Pancreas (tissue), 10 donors: Measurements from ENCODE around the gene FBXL17. TPM values are rescaled to one million over a fixed set of nuclear protein-coding genes. Genes with fewer than 3 reads are reported as not detected.

ENCODE experiments used
- ATAC-seq, 4 donors: fragments of 200-7000 bp; cut with Tn5 transposase; one replicate each; pipeline versions ENCODE4 v1.8.0 to v1.9.1; 2020; ENCODE audit warnings: mild to moderate bottlenecking in 4 of 4, moderate library complexity in 4 of 4
- DNase-seq, 6 donors: peaks; one replicate each; pipeline ENCODE4 v3.0.0-alpha.2; 2020
- FAIRE-seq: peaks from 2 replicates; lab custom pipeline; 2012; peaks lifted over from hg19 to GRCh38; lab: Jason Lieb, UNC
- H3K27ac ChIP-seq, 4 donors: fragments of 200-600 bp; sonication (generic); 1 replicate in 3 of 4; 2 replicates in 1 of 4; pipeline versions ENCODE4 v1.5.0 to v1.8.0; 2020
- H3K27me3 ChIP-seq, 4 donors: fragments of 200-600 bp; one replicate each; pipeline ENCODE4 v1.8.0; 2021
- H3K36me3 ChIP-seq, 3 donors: fragments of 200-600 bp; sonication (generic) in 1 of 3; one replicate each; pipeline versions ENCODE4 v1.5.0 to v1.8.0; 2020 to 2021
- H3K4me1 ChIP-seq, 3 donors: fragments of 200-600 bp; one replicate each; pipeline ENCODE4 v1.8.0; 2021
- H3K4me3 ChIP-seq, 4 donors: fragments of 200-600 bp; sonication (generic) in 2 of 4; one replicate each; pipeline versions ENCODE4 v1.5.0 to v1.8.0; 2020 to 2021
- H3K9me3 ChIP-seq, 4 donors: fragments of 200-600 bp; one replicate each; pipeline ENCODE4 v1.8.0; 2021
- WGBS, 2 donors: extraction: QIAGEN DNeasy Blood & Tissue Kit; methylation state at CpG; one replicate each; pipeline ENCODE4 v1.1.7; 2013; 5-methylcytosine and 5-hydroxymethylcytosine counted together
- intact Hi-C, 3 donors: fragments of 100-400 bp; cut with DNase I; formaldehyde crosslinking; loops; one replicate each; pipeline versions ENCODE4 v1.11.1 to v1.14.2; 2022
- polyA plus RNA-seq, 2 donors: library from polyadenylated mRNA; stranded (reverse); fragments of 200-250 nt; gene quantifications; one replicate each; pipeline ENCODE4 v1.2.3, GENCODE V29; 2013
- total RNA-seq, 6 donors: library from RNA; stranded (reverse); fragmentation: NEBNext Ultra II Directional in 4 of 6; extraction: Animal tissue kit (Norgen Biotek cat#: 25700) in 4 of 6; gene quantifications; one replicate each; pipeline versions ENCODE4 v1.2.1 to v1.2.4, GENCODE V29; 2021 to 2023
- TF ChIP-seq, protein P1 (sequence below), 4 donors: fragments of 200-600 bp; sonication (generic) in 3 of 4; IDR thresholded peaks; one replicate each; pipeline versions ENCODE4 v1.5.0 to v1.8.0; 2021; ENCODE audit warnings: antibody characterized with exemption in 4 of 4
- donor health status: healthy with polysubstance abuse.
- donor health status: DM: no; HTN: no; CAD: no; lungs with moderate emphysema.
- donor health status: DM: no; HTN: no; CAD: no.
- donor health status: control.
- donor health status: control.
- donor health status: Bipolar disorder and iron deficiency.
- donor health status: DM: yes; HTN: yes; CAD: no.
- donor health status: DM: no; HTN: no; CAD: no.
- donor health status: DM: no; HTN: no; CAD: no.
- donor health status: DM: yes; HTN: yes; CAD: no.

Gene FBXL17
- total and polyA plus RNA-seq, 8 donors = 4.2 to 11.1 (median 7.3) TPM

DNA sequence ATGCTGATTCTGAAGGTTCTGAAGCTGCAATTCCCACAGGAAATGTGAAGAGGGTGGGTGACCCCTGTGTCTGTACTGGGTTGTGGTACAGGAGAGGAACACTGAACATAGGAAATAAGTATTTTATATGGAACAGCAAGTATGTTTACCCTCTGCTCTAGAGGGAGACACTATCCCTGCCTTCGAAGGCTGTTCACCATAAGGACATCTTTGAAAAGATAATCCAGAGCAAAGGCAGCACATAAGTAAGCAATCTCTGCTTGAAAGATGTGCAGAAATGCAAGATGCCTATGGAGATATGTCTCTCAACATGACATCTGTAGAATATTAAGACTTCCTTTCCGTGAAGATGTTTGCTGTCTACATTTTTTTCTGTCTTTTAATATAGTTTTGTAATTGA, 526.7 kb downstream of the FBXL17 start:
- Histone ChIP-seq H3K27me3 (no peaks in the 10 kb centered on the region), H3K36me3 (no peaks in the 10 kb centered on the region), H3K4me1 (no peaks in the 10 kb centered on the region), H3K27ac (no peak overlapping the region), H3K9me3 (no peaks in the 10 kb centered on the region), H3K4me3 (no peak overlapping the region)
- ATAC-seq (no peak), DNase-seq (no peak), FAIRE-seq (no peak)
- intact Hi-C loops = no loop called here
- TF ChIP-seq, protein P1, sequence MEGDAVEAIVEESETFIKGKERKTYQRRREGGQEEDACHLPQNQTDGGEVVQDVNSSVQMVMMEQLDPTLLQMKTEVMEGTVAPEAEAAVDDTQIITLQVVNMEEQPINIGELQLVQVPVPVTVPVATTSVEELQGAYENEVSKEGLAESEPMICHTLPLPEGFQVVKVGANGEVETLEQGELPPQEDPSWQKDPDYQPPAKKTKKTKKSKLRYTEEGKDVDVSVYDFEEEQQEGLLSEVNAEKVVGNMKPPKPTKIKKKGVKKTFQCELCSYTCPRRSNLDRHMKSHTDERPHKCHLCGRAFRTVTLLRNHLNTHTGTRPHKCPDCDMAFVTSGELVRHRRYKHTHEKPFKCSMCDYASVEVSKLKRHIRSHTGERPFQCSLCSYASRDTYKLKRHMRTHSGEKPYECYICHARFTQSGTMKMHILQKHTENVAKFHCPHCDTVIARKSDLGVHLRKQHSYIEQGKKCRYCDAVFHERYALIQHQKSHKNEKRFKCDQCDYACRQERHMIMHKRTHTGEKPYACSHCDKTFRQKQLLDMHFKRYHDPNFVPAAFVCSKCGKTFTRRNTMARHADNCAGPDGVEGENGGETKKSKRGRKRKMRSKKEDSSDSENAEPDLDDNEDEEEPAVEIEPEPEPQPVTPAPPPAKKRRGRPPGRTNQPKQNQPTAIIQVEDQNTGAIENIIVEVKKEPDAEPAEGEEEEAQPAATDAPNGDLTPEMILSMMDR (IDR thresholded peaks at IDR 0.05) = no peak
- WGBS, 2 donors = 44 to 48% methylated on average over 2 of the region's 2 CpGs

DNA sequence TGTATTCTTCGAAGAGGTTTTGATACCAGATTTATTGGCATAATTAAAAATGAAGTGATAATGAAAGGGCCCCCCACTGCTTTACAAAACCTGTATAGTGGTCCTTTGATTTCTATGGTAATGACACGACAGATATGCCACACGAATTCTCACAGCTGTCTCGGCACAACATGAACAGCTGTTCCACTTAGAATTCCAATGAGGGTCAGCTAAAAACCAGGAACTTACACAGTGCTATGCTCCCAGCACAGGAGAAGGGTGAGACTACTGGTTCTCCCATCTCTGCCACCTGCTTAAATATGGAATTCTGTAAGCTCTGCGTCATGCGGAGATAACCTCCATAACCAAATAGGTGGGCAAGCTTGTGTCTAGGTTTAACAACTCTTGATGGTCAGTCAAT, 528.2 kb downstream of the FBXL17 start:
- ATAC-seq = no peak
- Histone ChIP-seq H3K4me1 (no peaks in the 10 kb centered on the region), H3K27ac (no peak overlapping the region), H3K27me3 (no peaks in the 10 kb centered on the region), H3K4me3 (no peak overlapping the region), H3K9me3 (no peaks in the 10 kb centered on the region), H3K36me3 (no peaks in the 10 kb centered on the region)
- FAIRE-seq = no peak
- DNase-seq = no peak
- intact Hi-C loops = no loop called here
- WGBS, 2 donors = 80 to 84% methylated on average over 6 of the region's 6 CpGs
- TF ChIP-seq, protein P1 (IDR thresholded peaks at IDR 0.05) = no peak

- Histone ChIP-seq H3K27ac (no peak overlapping the region), H3K4me1 (no peaks in the 10 kb centered on the region), H3K27me3 (no peaks in the 10 kb centered on the region), H3K4me3 (no peak overlapping the region), H3K9me3 (no peaks in the 10 kb centered on the region), H3K36me3 (no peaks in the 10 kb centered on the region)
- intact Hi-C loops = no loop called here
- ATAC-seq = no peak
- TF ChIP-seq, protein P1 (IDR thresholded peaks at IDR 0.05) = no peak
- FAIRE-seq = no peak
- WGBS, 2 donors = 80 to 86% methylated on average over 8 of the region's 8 CpGs
- DNase-seq = no peak
These were observed 528.9 kb downstream of the FBXL17 start for GRCh38 chr5:107853031-107853430.

GRCh38 chr5:107849118-107849517, 532.8 kb downstream of the FBXL17 start:
- 79 to 86% methylated on average over 5 of the region's 5 CpGs for WGBS, 2 donors
- DNase-seq = no peak
- no peaks in the 10 kb centered on the region for H3K36me3 ChIP-seq
- no peak for FAIRE-seq
- TF ChIP-seq, protein P1 (IDR thresholded peaks at IDR 0.05) = no peak
- H3K9me3 ChIP-seq = no peaks in the 10 kb centered on the region
- H3K27ac ChIP-seq = no peak overlapping the region
- intact Hi-C loops = no loop called here
- H3K4me1 ChIP-seq = no peaks in the 10 kb centered on the region
- ATAC-seq = no peak
- no peak overlapping the region for H3K4me3 ChIP-seq
- no peaks in the 10 kb centered on the region for H3K27me3 ChIP-seq

- Histone ChIP-seq H3K27ac (no peak overlapping the region), H3K4me1 (no peaks in the 10 kb centered on the region), H3K36me3 (no peaks in the 10 kb centered on the region), H3K4me3 (no peak overlapping the region), H3K27me3 (no peaks in the 10 kb centered on the region), H3K9me3 (no peaks in the 10 kb centered on the region)
- FAIRE-seq (no peak), ATAC-seq (no peak), DNase-seq (no peak)
- WGBS, 2 donors = 60 to 66% methylated on average over 4 of the region's 4 CpGs
- TF ChIP-seq, protein P1 (IDR thresholded peaks at IDR 0.05) = no peak
- intact Hi-C loops = no loop called here
These were observed 541.3 kb downstream of the FBXL17 start for GRCh38 chr5:107840592-107840991.
